Colonic mucosa (tissue), 4 donors: Measurements from ENCODE around the gene OR4X1. TPM values are rescaled to one million over a fixed set of nuclear protein-coding genes. Genes with fewer than 3 reads are reported as not detected.
"Not testable (repeated sequence)": the region's sequence is repeated elsewhere in the genome, so short reads cannot be mapped to it uniquely, and the experiment has no call there.

Experiments
- DNase-seq: peaks from one replicate; pipeline ENCODE4 v3.0.0-alpha.2; 2020
- H3K27ac ChIP-seq: fragments of 200-600 bp; one replicate; pipeline ENCODE4 v1.8.0; 2021
- H3K27me3 ChIP-seq: fragments of 200-600 bp; one replicate; pipeline ENCODE4 v1.8.0; 2021
- H3K36me3 ChIP-seq: fragments of 200-600 bp; one replicate; pipeline ENCODE4 v1.8.0; 2021
- H3K4me1 ChIP-seq: fragments of 200-600 bp; one replicate; pipeline ENCODE4 v1.8.0; 2021; ENCODE audit warnings: mild to moderate bottlenecking
- H3K4me3 ChIP-seq: fragments of 200-600 bp; one replicate; pipeline ENCODE4 v1.8.0; 2021
- H3K9ac ChIP-seq, 2 donors: one replicate each; pipeline ENCODE4 v1.7.0; 2013; ENCODE audit warnings: control low read depth in 2 of 2, low read depth in 2 of 2, low read length in 2 of 2
- H3K9me3 ChIP-seq: fragments of 200-600 bp; one replicate; pipeline ENCODE4 v1.8.0; 2021
- CTCF ChIP-seq: fragments of 200-600 bp; IDR thresholded peaks from one replicate; pipeline ENCODE4 v1.8.0; 2022; ENCODE audit warnings: antibody characterized with exemption, mild to moderate bottlenecking
- intact Hi-C: fragments of 100-400 bp; cut with DNase I; formaldehyde crosslinking; loops from one replicate; pipeline ENCODE4 v1.14.1; 2022
- total RNA-seq, 2 donors: library from RNA; stranded (reverse); fragmentation: NEBNext Ultra II Directional in 1 of 2; extraction: Animal tissue kit (Norgen Biotek cat#: 25700) in 1 of 2; gene quantifications; one replicate each; pipeline ENCODE4 v1.2.1, GENCODE V29; 2021
- donor health status: healthy.
- donor health status: DM: no; HTN: no; CAD: no.
- donor health status: DM: no; HTN: no; CAD: no.

OR4X1 gene
- total RNA-seq, 2 donors from 2014 or later = not detected

- H3K36me3 ChIP-seq = no peaks in the 10 kb centered on the region
- no peaks in the 10 kb centered on the region for H3K4me1 ChIP-seq
- H3K9me3 ChIP-seq = no peaks in the 10 kb centered on the region
- H3K4me3 ChIP-seq = no peak overlapping the region
- no peaks in the 10 kb centered on the region for H3K27me3 ChIP-seq
- peak; percentile 70 for TF ChIP-seq CTCF
- H3K27ac ChIP-seq = no peak overlapping the region
- peak; percentile 74 for DNase-seq
- no peak overlapping the region for H3K9ac ChIP-seq
- intact Hi-C loops = no loop called here
Measured at GRCh38 chr11:48307760-48308386, 44.2 kb downstream of the OR4X1 start.

GRCh38 chr11:48313590-48313989 lies 49.9 kb downstream of the OR4X1 start:
- H3K9ac ChIP-seq, H3K36me3 ChIP-seq, H3K9me3 ChIP-seq, H3K27ac ChIP-seq, H3K4me1 ChIP-seq, H3K27me3 ChIP-seq, intact Hi-C loops, H3K4me3 ChIP-seq, DNase-seq: not testable (repeated sequence)

Other genes starting within 250 kb of the OR4X1 start
- gene OR4B1, start 47.1 kb upstream of the OR4X1 start, total RNA-seq = not detected
- not detected for gene OR4X2, start 18.8 kb upstream of the OR4X1 start, total RNA-seq
- not detected for gene OR4S1, start 42.4 kb downstream of the OR4X1 start, total RNA-seq
- not detected for gene OR4C3, start 61.1 kb downstream of the OR4X1 start, total RNA-seq
- not detected for gene OR4C5, start 102.6 kb downstream of the OR4X1 start, total RNA-seq
- not detected for gene OR4A47, start 224.9 kb downstream of the OR4X1 start, total RNA-seq